ENCODE data around the gene ZNF90. TPM values are rescaled to one million over a fixed set of nuclear protein-coding genes. Genes with fewer than 3 reads are reported as not detected.
A peak's percentile ranks its signal among the peaks of the same experiment; 100 is the strongest.

ZNF90 gene
- total and polyA plus RNA-seq, 2 of the 4 experiments (the other 2 are of a cell fraction) = 0.36 to 0.38 TPM

- no TSS peak for BruUV-seq (replicated peaks)
- Histone ChIP-seq H3K27me3 (ENCODE audit: control insufficient read depth, insufficient read depth, low read length) (no peaks in the 10 kb centered on the region), H3K79me1 (ENCODE audit: low read depth in 1 of 2, low read length in 2 of 2) (peaks cover 0 to 5% of the 10 kb centered on the region in 2 experiments; a peak in 2 of 4 replicates), H3K4me3 (ENCODE audit: insufficient read depth, low read depth, low read length) (no peak overlapping the region), H3K18ac (ENCODE audit: low read depth, low read length) (no peak overlapping the region), H2BK5ac (ENCODE audit: low read depth, low read length, poor library complexity, severe bottlenecking) (no peak overlapping the region), H3K56ac (ENCODE audit: extremely low read depth, insufficient read depth, low read length) (no peak overlapping the region), H3K27ac (ENCODE audit: insufficient read depth, low read length) (no peak overlapping the region), H4K91ac (ENCODE audit: insufficient read depth, low read depth, low read length) (no peak overlapping the region), H3K36me3 (ENCODE audit: control insufficient read depth, insufficient read depth, low read length) (no peaks in the 10 kb centered on the region), H3K4me2 (ENCODE audit: low read depth, low read length) (peak overlapping the region; percentile 60), H3K23ac (ENCODE audit: low read depth, low read length) (no peak overlapping the region), H2AFZ (replicated peaks; ENCODE audit: low read length, poor library complexity) (no peak overlapping the region), H2BK120ac (ENCODE audit: low read depth, low read length) (no peak overlapping the region), H2BK20ac (ENCODE audit: low read depth, low read length) (no peak overlapping the region), H4K20me1 (ENCODE audit: insufficient read depth, low read length) (no peaks in the 10 kb centered on the region), H3K9me1 (ENCODE audit: insufficient read depth, low read length) (no peaks in the 10 kb centered on the region), H2AK9ac (replicated peaks; ENCODE audit: low read depth, low read length, poor library complexity) (no peak overlapping the region), H3K9ac (ENCODE audit: low read depth, low read length) (no peak overlapping the region), H3K4me1 (ENCODE audit: control insufficient read depth, insufficient read depth, low read length) (no peaks in the 10 kb centered on the region), H2BK15ac (ENCODE audit: low read depth, low read length) (no peak overlapping the region), H3K9me3 (ENCODE audit: control insufficient read depth, insufficient read depth, low read length) (no peaks in the 10 kb centered on the region; the same call in 1 of the 2 replicates), H3K4ac (ENCODE audit: low read depth, low read length) (no peak overlapping the region), H3K14ac (replicated peaks; ENCODE audit: low read depth, low read length) (no peak overlapping the region), H2AK5ac (ENCODE audit: low read depth, low read length) (no peak overlapping the region), H4K8ac (ENCODE audit: low read depth in 2 of 2, low read length in 2 of 2) (no peak overlapping the region), H4K5ac (ENCODE audit: low read depth, low read length) (no peak overlapping the region)
- dilution Hi-C loops (cut with HindIII; ENCODE audit: low sequenced_read_pairs, unreplicated experiment) (no loop called here), in situ Hi-C loops (cut with MboI; ENCODE audit: low sequenced_read_pairs) (no loop called here), intact Hi-C loops (cut with micrococcal nuclease) (no loop called here)
- POLR2A ChIA-PET (ENCODE audit: unreplicated experiment) = no interaction called here
- WGBS, 2 experiments (ENCODE audit: extremely low coverage in 2 of 2, insufficient read length in 1 of 2) = no CpG with 5 or more reads among the region's 8 CpGs
- DNase-seq (no peak), ATAC-seq (ENCODE audit: low read depth) (no peak)
- CTCF ChIA-PET = interaction anchor here (1.0 kb wide), 1 partner anchor 1759 kb away, joined by 3 read pairs; no protein-coding TSS in a partner anchor
- TF ChIP-seq MXI1 (IDR thresholded peaks at IDR 0.05; ENCODE audit: borderline replicate concordance, low read depth, low read length) = no peak
- TF ChIP-seq BHLHE40 (IDR thresholded peaks at IDR 0.05; ENCODE audit: low read depth, low read length) = no peak
- no peak for TF ChIP-seq FOS (IDR thresholded peaks at IDR 0.05; ENCODE audit: low read depth, low read length)
- no peak for TF ChIP-seq MAZ (IDR thresholded peaks at IDR 0.05; ENCODE audit: borderline replicate concordance, low read depth, low read length)
Observed at GRCh38 chr19:20079476-20079875, 1.7 kb downstream of the ZNF90 start.
